Keratinocyte (primary cell): ENCODE results near the gene HSPG2. TPM values are rescaled to one million over a fixed set of nuclear protein-coding genes. Genes with fewer than 3 reads are reported as not detected.

ENCODE experiments used
- DNase-seq: peaks from one replicate; pipeline ENCODE4 v3.0.0-alpha.2; 2011; ENCODE audit warnings: low read depth, missing footprints, low spot score
- FAIRE-seq: peaks from 2 replicates; lab custom pipeline; 2011; peaks lifted over from hg19 to GRCh38; lab: Jason Lieb, UNC
- H2AFZ ChIP-seq: 2 replicates; pipeline ENCODE4 v1.6.0; 2012; ENCODE audit warnings: low read length, control low read depth, inconsistent platforms; ENCODE audit not compliant: control insufficient read depth
- H3K27ac ChIP-seq: 2 replicates; pipeline ENCODE4 v1.5.1; 2011; ENCODE audit warnings: low read length; ENCODE audit not compliant: control insufficient read depth, insufficient read depth
- H3K27me3 ChIP-seq: 3 replicates; pipeline ENCODE4 v1.6.0; 2011; ENCODE audit warnings: low read length; ENCODE audit not compliant: control insufficient read depth, insufficient read depth; ENCODE audit errors: extremely low read depth
- H3K36me3 ChIP-seq, 2 experiments: 2 replicates in 1 of 2; 3 replicates in 1 of 2; pipeline ENCODE4 v1.5.1; 2011; ENCODE audit warnings: low read length in 2 of 2, mild to moderate bottlenecking in 1 of 2; ENCODE audit not compliant: control insufficient read depth in 2 of 2, insufficient read depth in 2 of 2; ENCODE audit errors: extremely low read depth in 1 of 2
- H3K4me1 ChIP-seq: 3 replicates; pipeline ENCODE4 v1.5.1; 2011; ENCODE audit warnings: low read length; ENCODE audit not compliant: control insufficient read depth, insufficient read depth; ENCODE audit errors: extremely low read depth
- H3K4me2 ChIP-seq: 3 replicates; pipeline ENCODE4 v1.6.0; 2011; ENCODE audit warnings: low read depth, low read length; ENCODE audit not compliant: control insufficient read depth, insufficient read depth; ENCODE audit errors: extremely low read depth
- H3K4me3 ChIP-seq, 3 experiments: fragments of 200-600 bp in 1 of 3; sonication (generic) in 1 of 3; 2 replicates in 2 of 3; 3 replicates in 1 of 3; pipeline ENCODE4 v1.5.1; 2011 to 2016; ENCODE audit warnings: low read length in 3 of 3, mild to moderate bottlenecking in 3 of 3, control low read depth in 2 of 3, inconsistent platforms in 1 of 3, low read depth in 1 of 3, mixed read lengths in 1 of 3, mixed run types in 1 of 3, moderate library complexity in 1 of 3; ENCODE audit not compliant: control insufficient read depth in 2 of 3, insufficient read depth in 2 of 3; ENCODE audit errors: extremely low read depth in 1 of 3
- H3K79me2 ChIP-seq: 2 replicates; pipeline ENCODE4 v1.6.0; 2012; ENCODE audit warnings: low read length; ENCODE audit not compliant: control insufficient read depth, insufficient read depth
- H3K9ac ChIP-seq: 3 replicates; pipeline ENCODE4 v1.6.0; 2011; ENCODE audit warnings: low read length; ENCODE audit not compliant: control insufficient read depth, insufficient read depth; ENCODE audit errors: extremely low read depth
- H3K9me1 ChIP-seq: 3 replicates; pipeline ENCODE4 v1.6.0; 2011; ENCODE audit warnings: low read length; ENCODE audit not compliant: control insufficient read depth, insufficient read depth; ENCODE audit errors: extremely low read depth
- H3K9me3 ChIP-seq: 2 replicates; pipeline ENCODE4 v1.5.1; 2012; ENCODE audit warnings: low read depth, low read length; ENCODE audit not compliant: control insufficient read depth
- H4K20me1 ChIP-seq: 3 replicates; pipeline ENCODE4 v1.6.0; 2011; ENCODE audit warnings: low read length; ENCODE audit not compliant: control insufficient read depth, insufficient read depth; ENCODE audit errors: extremely low read depth
- EZH2 ChIP-seq: IDR thresholded peaks from one replicate; pipeline ENCODE4 v1.6.1; 2012; ENCODE audit warnings: inconsistent platforms, mild to moderate bottlenecking, low read length, moderate library complexity
- dilution Hi-C: fragments of 300-500 bp; cut with MboI; formaldehyde crosslinking; loops from one replicate; pipeline ENCODE4 v1.7.0; 2020; ENCODE audit warnings: low sequenced_read_pairs; ENCODE audit not compliant: extremely low pct_ligation_motif_present
- polyA plus RNA-seq, 5 experiments: library from polyadenylated mRNA; depleted of rRNA in 3 of 5; stranded (reverse) in 3 of 5; stranded (forward) in 1 of 5; unstranded in 1 of 5; fragments of >200 nt; gene quantifications; 1 replicate in 1 of 5; 2 replicates in 3 of 5; 3 replicates in 1 of 5; pipeline versions ENCODE4 v1.2.1 to v1.2.3, GENCODE V29; 2011 to 2012; ENCODE audit warnings: missing spikeins in 2 of 5, low read depth in 1 of 5, low replicate concordance in 1 of 5
- TF ChIP-seq, protein P1 (sequence below), 3 experiments: IDR thresholded peaks in 1 of 3; conservative IDR thresholded peaks in 1 of 3; optimal IDR thresholded peaks in 1 of 3; 2 replicates in 2 of 3; 3 replicates in 1 of 3; pipeline versions ENCODE3 to v1.5.1; 2011; ENCODE audit warnings: low read length in 3 of 3, mild to moderate bottlenecking in 3 of 3, moderate library complexity in 2 of 3, control low read depth in 1 of 3, inconsistent platforms in 1 of 3; ENCODE audit not compliant: insufficient read depth in 2 of 3; ENCODE audit errors: extremely low read depth in 1 of 3

Gene HSPG2
- polyA plus RNA-seq, 1 donor (not counting 4 experiments of a cell fraction or from before 2014, with no cell fraction given), result 9.0 TPM

- Histone ChIP-seq H3K4me2 (no peak overlapping the region), H3K27ac (no peak overlapping the region), H2AFZ (no peak overlapping the region), H3K36me3 (peaks cover 31 to 60% of the 10 kb centered on the region in 2 experiments), H3K9me1 (no peaks in the 10 kb centered on the region), H3K9ac (no peak overlapping the region), H4K20me1 (no peaks in the 10 kb centered on the region), H3K9me3 (no peaks in the 10 kb centered on the region), H3K27me3 (no peaks in the 10 kb centered on the region), H3K79me2 (no peaks in the 10 kb centered on the region), H3K4me1 (no peaks in the 10 kb centered on the region), H3K4me3 (no peak overlapping the region)
- FAIRE-seq (no peak), DNase-seq (no peak)
- dilution Hi-C loops, result no loop called here
- TF ChIP-seq EZH2, result no peak
These were observed 107.8 kb downstream of the HSPG2 start for GRCh38 chr1:21829294-21829693.

GRCh38 chr1:21828506-21829210 is 108.5 kb downstream of the HSPG2 start:
- TF ChIP-seq EZH2, result no peak
- TF ChIP-seq, protein P1, sequence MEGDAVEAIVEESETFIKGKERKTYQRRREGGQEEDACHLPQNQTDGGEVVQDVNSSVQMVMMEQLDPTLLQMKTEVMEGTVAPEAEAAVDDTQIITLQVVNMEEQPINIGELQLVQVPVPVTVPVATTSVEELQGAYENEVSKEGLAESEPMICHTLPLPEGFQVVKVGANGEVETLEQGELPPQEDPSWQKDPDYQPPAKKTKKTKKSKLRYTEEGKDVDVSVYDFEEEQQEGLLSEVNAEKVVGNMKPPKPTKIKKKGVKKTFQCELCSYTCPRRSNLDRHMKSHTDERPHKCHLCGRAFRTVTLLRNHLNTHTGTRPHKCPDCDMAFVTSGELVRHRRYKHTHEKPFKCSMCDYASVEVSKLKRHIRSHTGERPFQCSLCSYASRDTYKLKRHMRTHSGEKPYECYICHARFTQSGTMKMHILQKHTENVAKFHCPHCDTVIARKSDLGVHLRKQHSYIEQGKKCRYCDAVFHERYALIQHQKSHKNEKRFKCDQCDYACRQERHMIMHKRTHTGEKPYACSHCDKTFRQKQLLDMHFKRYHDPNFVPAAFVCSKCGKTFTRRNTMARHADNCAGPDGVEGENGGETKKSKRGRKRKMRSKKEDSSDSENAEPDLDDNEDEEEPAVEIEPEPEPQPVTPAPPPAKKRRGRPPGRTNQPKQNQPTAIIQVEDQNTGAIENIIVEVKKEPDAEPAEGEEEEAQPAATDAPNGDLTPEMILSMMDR (optimal IDR thresholded peaks at IDR 0.05 in 1 of 3, IDR thresholded peaks at IDR 0.05 in 1 of 3, conservative IDR thresholded peaks at IDR 0.05 in 1 of 3; ENCODE audit: extremely low read depth in 1 of 3, insufficient read depth in 2 of 3, low read length in 3 of 3), result no peak
- dilution Hi-C loops, result no loop called here

More at GRCh38 chr1:21828506-21829210, 108.5 kb downstream of the HSPG2 start:
- FAIRE-seq, result no peak
- Histone ChIP-seq H3K79me2 (no peaks in the 10 kb centered on the region), H3K9me3 (no peaks in the 10 kb centered on the region), H2AFZ (no peak overlapping the region), H3K36me3 (peaks cover 31 to 58% of the 10 kb centered on the region in 2 experiments), H3K9me1 (no peaks in the 10 kb centered on the region), H4K20me1 (no peaks in the 10 kb centered on the region), H3K27ac (no peak overlapping the region), H3K4me2 (no peak overlapping the region), H3K9ac (no peak overlapping the region), H3K4me1 (no peaks in the 10 kb centered on the region), H3K27me3 (no peaks in the 10 kb centered on the region), H3K4me3 (no peak overlapping the region)
- no peak for DNase-seq
